Suprapubic skin (tissue), 4 donors: ENCODE measurements around the gene PKNOX1. TPM values are rescaled to one million over a fixed set of nuclear protein-coding genes. Genes with fewer than 3 reads are reported as not detected.
"Not testable (repeated sequence)": the region's sequence is repeated elsewhere in the genome, so short reads cannot be mapped to it uniquely, and the experiment has no call there.

ENCODE experiments used
- DNase-seq, 2 donors: peaks; one replicate each; pipeline ENCODE4 v3.0.0-alpha.2; 2019; ENCODE audit warnings: low spot score in 2 of 2
- H3K27ac ChIP-seq: fragments of 200-600 bp; sonication (generic); one replicate; pipeline ENCODE4 v1.5.1; 2019
- H3K27me3 ChIP-seq: fragments of 200-600 bp; sonication (generic); one replicate; pipeline ENCODE4 v1.5.1; 2019
- H3K36me3 ChIP-seq: fragments of 200-600 bp; sonication (generic); one replicate; pipeline ENCODE4 v1.5.1; 2019
- H3K4me1 ChIP-seq: fragments of 200-600 bp; sonication (generic); one replicate; pipeline ENCODE4 v1.5.1; 2019
- H3K4me3 ChIP-seq: fragments of 200-600 bp; sonication (generic); one replicate; pipeline ENCODE4 v1.5.1; 2019; ENCODE audit warnings: mild to moderate bottlenecking
- H3K9me3 ChIP-seq: fragments of 200-600 bp; sonication (generic); one replicate; pipeline ENCODE4 v1.5.1; 2019
- EP300 ChIP-seq: sonication (generic); formaldehyde crosslinking; IDR thresholded peaks from one replicate; pipeline ENCODE4 v1.6.1; 2017; ENCODE audit warnings: antibody characterized with exemption
- POLR2A ChIP-seq, 2 donors: fragments of 450-650 bp; IDR thresholded peaks; one replicate each; pipeline ENCODE4 v1.6.1; 2017; ENCODE audit warnings: antibody characterized with exemption in 2 of 2, mild to moderate bottlenecking in 2 of 2, moderate library complexity in 2 of 2
- POLR2AphosphoS5 ChIP-seq, 3 donors: sonication (generic); formaldehyde crosslinking; IDR thresholded peaks; one replicate each; pipeline ENCODE4 v1.6.1; 2017; ENCODE audit warnings: antibody characterized with exemption in 3 of 3
- WGBS: methylation state at CpG from one replicate; pipeline ENCODE4 v1.1.5; 2018; 5-methylcytosine and 5-hydroxymethylcytosine counted together
- total RNA-seq, 4 donors: library from RNA; depleted of rRNA; stranded (reverse); fragments of >200 nt; gene quantifications; one replicate each; pipeline ENCODE4 v1.1.0, GENCODE V29; 2016
- TF ChIP-seq, protein P1 (sequence below), 2 donors: fragments of 200-600 bp in 1 of 2; fragments of 450-650 bp in 1 of 2; sonication (generic) in 1 of 2; IDR thresholded peaks; one replicate each; pipeline ENCODE4 v1.5.1; 2016 to 2019; ENCODE audit warnings: antibody characterized with exemption in 2 of 2, mild to moderate bottlenecking in 1 of 2, moderate library complexity in 1 of 2

Gene PKNOX1
- total RNA-seq, 4 donors from 2014 or later, result 8.8 to 17.6 (median 11.6) TPM

DNA sequence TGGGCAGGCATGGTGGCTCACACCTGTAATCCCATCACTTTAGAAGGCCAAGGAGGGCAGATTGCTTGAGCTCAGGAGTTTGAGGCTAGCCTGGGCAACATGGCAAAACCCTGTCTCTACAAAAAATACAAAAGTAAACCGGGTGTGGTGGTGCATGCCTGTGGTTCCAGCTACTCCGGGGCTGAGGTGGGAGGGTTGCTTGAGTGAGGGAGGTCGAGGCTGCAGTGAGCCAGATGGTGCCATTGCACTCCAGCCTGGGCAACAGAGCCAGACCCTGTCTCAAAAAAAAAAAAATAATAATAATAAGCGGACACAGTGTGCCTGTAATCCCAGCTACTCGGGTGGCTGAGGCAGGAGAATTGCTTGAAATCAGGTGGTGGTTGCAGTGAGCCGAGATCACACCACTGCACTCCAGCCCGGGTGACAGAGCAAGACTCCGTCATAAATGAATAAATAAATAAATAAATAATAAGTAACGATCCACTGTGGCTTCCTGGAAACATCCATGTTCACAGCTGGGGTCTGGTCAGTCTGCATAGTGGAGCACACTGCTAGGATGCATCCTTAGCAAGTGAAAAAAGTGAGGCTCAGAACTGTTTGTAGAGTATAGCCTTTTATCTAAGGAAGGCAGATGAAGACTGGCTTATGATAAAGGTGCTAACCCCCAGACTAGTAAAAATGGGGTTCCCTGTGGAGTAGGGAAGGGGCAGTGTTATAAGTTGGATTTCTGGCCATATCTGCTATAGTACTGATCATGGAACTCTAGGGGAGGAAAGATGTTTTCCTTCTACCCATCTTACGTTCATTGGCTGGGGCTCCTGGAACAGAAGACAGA is 15.7 kb downstream of the PKNOX1 start:
- H3K36me3 ChIP-seq, result no peaks in the 10 kb centered on the region
- 72% methylated on average over 10 of the region's 10 CpGs for WGBS

DNA sequence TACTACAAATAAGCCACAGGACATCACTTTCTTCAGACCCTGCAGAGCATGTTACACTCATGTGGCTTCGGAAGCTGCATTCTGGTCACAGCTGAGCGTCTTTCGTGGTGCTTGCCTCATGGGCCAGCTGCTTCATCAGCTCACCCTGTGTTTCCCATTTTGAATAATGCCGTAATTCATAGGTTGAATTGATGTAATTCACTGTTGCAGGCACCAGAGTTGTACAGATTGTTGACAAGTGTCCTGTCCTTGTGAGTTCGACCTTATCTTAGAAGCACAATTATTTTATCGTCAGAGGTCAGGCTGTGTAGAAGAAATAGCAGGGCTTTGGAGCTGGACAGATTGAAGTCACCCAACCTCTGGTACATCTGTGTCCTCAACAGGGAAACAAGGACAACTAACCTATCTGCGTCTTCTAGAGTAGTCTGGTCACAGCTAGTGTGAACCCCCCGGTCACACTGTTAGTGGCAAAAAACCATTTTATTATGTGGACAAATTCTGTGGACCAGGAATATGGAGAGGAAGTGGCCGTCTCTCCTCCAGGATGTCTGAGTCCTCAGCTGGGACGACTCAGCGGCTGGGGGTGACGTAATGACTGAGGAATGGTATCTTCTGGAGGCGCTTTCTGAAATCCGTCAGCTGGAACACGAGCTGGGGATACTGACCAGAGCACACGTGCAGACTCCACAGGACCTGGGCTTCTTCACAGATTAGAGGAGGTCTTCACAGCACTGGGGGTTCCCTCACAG is 17.8 kb downstream of the PKNOX1 start:
- Histone ChIP-seq H3K36me3 (no peaks in the 10 kb centered on the region), H3K4me3 (no peak overlapping the region), H3K27ac (no peak overlapping the region), H3K4me1 (peaks cover 5% of the 10 kb centered on the region), H3K9me3 (no peaks in the 10 kb centered on the region), H3K27me3 (no peaks in the 10 kb centered on the region)
- 60% methylated on average over 14 of the region's 16 CpGs for WGBS
- TF ChIP-seq POLR2AphosphoS5 (IDR thresholded peaks at IDR 0.05) (no peak), POLR2A (IDR thresholded peaks at IDR 0.05) (no peak), EP300 (no peak)
- TF ChIP-seq, protein P1, sequence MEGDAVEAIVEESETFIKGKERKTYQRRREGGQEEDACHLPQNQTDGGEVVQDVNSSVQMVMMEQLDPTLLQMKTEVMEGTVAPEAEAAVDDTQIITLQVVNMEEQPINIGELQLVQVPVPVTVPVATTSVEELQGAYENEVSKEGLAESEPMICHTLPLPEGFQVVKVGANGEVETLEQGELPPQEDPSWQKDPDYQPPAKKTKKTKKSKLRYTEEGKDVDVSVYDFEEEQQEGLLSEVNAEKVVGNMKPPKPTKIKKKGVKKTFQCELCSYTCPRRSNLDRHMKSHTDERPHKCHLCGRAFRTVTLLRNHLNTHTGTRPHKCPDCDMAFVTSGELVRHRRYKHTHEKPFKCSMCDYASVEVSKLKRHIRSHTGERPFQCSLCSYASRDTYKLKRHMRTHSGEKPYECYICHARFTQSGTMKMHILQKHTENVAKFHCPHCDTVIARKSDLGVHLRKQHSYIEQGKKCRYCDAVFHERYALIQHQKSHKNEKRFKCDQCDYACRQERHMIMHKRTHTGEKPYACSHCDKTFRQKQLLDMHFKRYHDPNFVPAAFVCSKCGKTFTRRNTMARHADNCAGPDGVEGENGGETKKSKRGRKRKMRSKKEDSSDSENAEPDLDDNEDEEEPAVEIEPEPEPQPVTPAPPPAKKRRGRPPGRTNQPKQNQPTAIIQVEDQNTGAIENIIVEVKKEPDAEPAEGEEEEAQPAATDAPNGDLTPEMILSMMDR (IDR thresholded peaks at IDR 0.05), result no peak
- DNase-seq, result no peak

More for the DNA sequence above, 15.7 kb downstream of the PKNOX1 start:
- no peak for DNase-seq
- H3K27ac ChIP-seq, result no peak overlapping the region
- H3K9me3 ChIP-seq, result no peaks in the 10 kb centered on the region
- no peaks in the 10 kb centered on the region for H3K4me1 ChIP-seq
- H3K4me3 ChIP-seq, result no peak overlapping the region
- H3K27me3 ChIP-seq, result no peaks in the 10 kb centered on the region
- no peak for TF ChIP-seq POLR2A (IDR thresholded peaks at IDR 0.05)
- no peak for TF ChIP-seq POLR2AphosphoS5 (IDR thresholded peaks at IDR 0.05)
- no peak for TF ChIP-seq EP300
- TF ChIP-seq, protein P1 (IDR thresholded peaks at IDR 0.05), result no peak

DNA sequence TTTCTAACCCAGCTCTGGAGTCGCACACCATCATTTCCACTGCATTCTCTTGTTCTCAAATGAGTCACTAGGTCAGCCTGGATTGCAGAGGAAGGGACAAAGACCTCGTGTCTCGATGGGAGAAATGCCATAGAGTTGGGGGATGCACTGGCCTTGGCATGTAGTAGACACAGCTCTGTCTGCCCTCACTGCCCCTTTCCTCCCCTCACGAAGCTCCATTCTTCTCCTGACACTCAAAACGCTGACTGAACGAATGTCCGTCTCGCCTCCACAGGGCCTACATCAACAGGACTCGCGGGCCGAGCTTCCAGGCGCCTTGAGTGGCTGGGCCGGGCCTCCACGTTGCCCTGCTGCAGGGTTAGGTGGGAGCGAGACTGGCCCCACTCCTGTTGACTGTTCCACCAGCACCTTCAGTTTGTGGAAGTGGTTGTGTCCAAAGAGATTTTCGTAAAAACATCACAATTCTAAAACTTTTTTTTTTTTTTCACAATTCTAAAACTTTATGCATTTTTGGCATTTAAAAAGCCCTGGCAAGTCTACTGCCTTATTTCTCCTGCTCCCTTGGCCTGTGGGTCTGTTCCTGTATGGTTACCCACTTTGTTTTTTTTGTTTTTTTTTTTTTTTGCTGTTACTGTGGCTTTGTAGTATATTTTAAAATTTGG is 18.8 kb downstream of the PKNOX1 start:
- TF ChIP-seq POLR2A (IDR thresholded peaks at IDR 0.05), result no peak
- TF ChIP-seq EP300, result no peak
- TF ChIP-seq, protein P1 (IDR thresholded peaks at IDR 0.05), result no peak
- TF ChIP-seq POLR2AphosphoS5 (IDR thresholded peaks at IDR 0.05), result no peak
- H3K9me3 ChIP-seq, result no peaks in the 10 kb centered on the region
- H3K27me3 ChIP-seq, result no peaks in the 10 kb centered on the region
- no peak overlapping the region for H3K4me3 ChIP-seq
- DNase-seq, result no peak
- H3K4me1 ChIP-seq, result peaks cover 10% of the 10 kb centered on the region
- H3K36me3 ChIP-seq, result no peaks in the 10 kb centered on the region
- no peak overlapping the region for H3K27ac ChIP-seq
- 89% methylated on average over 16 of the region's 16 CpGs for WGBS

DNA sequence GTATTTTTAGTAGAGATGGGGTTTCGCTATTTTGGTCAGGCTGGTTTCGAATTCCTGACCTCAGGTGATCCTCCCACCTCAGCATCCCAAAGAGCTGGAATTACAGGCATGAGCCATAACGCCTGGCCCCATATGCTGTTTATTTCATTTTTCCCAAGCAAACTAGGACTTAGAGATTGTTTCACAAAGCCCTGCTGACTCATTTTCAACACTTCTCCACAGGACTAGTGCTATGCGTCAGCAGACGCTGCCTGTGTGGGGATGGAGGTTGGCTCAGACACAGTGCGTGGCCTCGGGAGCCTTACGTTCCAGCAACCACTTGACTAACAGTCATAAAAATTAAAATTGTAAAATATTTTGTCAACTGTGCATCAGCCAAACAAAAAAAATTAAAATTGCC is 22.7 kb downstream of the PKNOX1 start:
- Histone ChIP-seq H3K4me3 (no peak overlapping the region), H3K4me1 (peaks cover 17% of the 10 kb centered on the region), H3K36me3 (no peaks in the 10 kb centered on the region), H3K27ac (no peak overlapping the region), H3K9me3 (no peaks in the 10 kb centered on the region), H3K27me3 (no peaks in the 10 kb centered on the region)
- DNase-seq, result no peak
- TF ChIP-seq POLR2A (IDR thresholded peaks at IDR 0.05) (no peak), POLR2AphosphoS5 (IDR thresholded peaks at IDR 0.05) (no peak), EP300 (no peak)
- TF ChIP-seq, protein P1 (IDR thresholded peaks at IDR 0.05), result no peak
- WGBS, result 56% methylated on average over 8 of the region's 8 CpGs

DNA sequence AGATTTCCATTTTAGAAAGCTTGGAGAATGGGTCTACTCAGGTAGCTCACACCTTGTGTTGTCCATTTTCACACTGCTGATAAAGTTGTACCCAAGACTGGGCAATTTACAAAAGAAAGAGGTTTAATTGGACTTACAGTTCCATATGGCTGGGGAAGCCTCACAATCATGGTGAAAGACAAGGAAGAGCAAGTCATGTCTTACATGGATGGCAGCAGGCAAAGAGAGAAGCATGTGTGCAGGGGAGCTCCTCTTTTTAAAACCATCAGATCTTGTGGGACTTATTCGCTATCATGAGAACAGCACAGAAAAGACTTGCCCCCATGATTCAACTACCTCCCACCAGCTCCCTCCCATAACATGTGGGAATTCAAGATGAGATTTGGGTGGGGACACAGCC is 23.6 kb downstream of the PKNOX1 start:
- peaks cover 17% of the 10 kb centered on the region for H3K4me1 ChIP-seq
- WGBS, result 100% methylated on average over 1 of the region's 1 CpG
- H3K4me3 ChIP-seq, H3K27me3 ChIP-seq, H3K9me3 ChIP-seq, H3K27ac ChIP-seq, DNase-seq, H3K36me3 ChIP-seq: not testable (repeated sequence)

DNA sequence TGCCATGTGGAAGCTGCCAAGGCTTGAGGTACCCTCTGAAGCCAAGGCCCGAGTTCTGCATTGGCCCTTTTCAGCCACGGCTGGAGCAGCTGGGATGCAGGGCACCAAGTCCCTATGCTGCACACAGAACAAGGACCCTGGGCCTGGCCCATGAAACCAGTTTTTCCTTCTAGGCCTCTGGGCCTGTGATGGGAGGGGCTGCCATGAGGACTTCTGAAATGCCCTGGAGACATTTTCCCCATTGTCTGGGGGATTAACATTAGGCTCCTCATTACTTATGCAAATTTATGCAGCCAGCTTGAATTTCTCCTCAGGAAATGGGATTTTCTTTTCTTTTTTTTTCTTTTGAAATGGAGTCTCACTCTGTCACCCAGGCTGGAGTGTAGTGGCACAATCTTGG is 24.8 kb downstream of the PKNOX1 start:
- H3K27ac ChIP-seq, H3K4me3 ChIP-seq, H3K9me3 ChIP-seq, H3K27me3 ChIP-seq, H3K36me3 ChIP-seq, DNase-seq: not testable (repeated sequence)
- WGBS, result 93% methylated on average over 2 of the region's 2 CpGs
- H3K4me1 ChIP-seq, result peaks cover 17% of the 10 kb centered on the region

DNA sequence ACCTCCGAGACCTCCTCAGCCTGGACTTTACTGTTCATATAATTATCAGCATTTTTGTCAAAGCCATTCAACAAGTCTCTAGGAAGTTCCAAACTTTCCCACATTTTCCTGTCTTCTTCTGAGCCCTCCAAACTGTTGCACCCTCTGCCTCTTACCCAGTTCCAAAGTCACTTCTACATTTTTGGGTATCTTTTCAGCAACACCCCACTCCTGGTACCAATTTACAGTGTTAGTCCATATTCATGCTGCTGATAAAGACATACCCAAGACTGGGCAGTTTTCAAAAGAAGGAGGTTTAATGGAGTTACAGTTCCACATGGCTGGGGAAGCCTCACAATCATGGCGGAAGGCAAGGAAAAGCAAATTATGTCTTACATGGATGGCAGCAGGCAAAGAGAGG is 25.7 kb downstream of the PKNOX1 start:
- H3K36me3 ChIP-seq, H3K4me3 ChIP-seq, H3K27ac ChIP-seq, DNase-seq, H3K27me3 ChIP-seq, H3K9me3 ChIP-seq: not testable (repeated sequence)
- 98% methylated on average over 2 of the region's 2 CpGs for WGBS
- H3K4me1 ChIP-seq, result peaks cover 17% of the 10 kb centered on the region
